HG03135 (cell line): ENCODE results near the gene FAM110D.

Experiments used
- ATAC-seq: cut with Tn5 transposase; IDR thresholded peaks from one replicate; pipeline ENCODE4 v1.9.1; 2021; ENCODE audit warnings: mild to moderate bottlenecking, moderate library complexity; ENCODE audit not compliant: unreplicated experiment

Gene FAM110D

GRCh38 chr1:26181586-26182382 lies 22.9 kb downstream of the FAM110D start:
- no peak for ATAC-seq

GRCh38 chr1:26182383-26182696 lies 23.5 kb downstream of the FAM110D start:
- ATAC-seq: no peak

DNA sequence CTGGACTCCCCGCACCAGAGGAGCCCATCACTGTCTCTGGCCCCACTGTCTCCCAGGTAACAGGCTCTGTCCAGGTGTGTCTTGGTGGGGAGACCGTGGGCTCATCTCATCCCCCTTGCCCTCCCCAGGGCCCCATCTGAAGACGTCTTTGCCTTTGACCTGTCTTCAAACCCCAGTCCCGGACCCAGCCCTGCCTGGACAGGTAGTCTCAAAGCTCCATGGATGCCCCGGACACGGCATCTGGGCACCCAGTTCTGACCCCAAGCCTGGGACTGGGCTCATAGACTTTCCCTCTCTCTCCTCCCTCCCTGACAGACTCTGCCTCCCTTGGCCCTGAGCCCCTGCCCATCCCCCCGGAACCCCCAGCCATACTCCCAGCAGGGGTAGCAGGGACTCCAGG lies 25.2 kb downstream of the FAM110D start:
- no peak for ATAC-seq

DNA sequence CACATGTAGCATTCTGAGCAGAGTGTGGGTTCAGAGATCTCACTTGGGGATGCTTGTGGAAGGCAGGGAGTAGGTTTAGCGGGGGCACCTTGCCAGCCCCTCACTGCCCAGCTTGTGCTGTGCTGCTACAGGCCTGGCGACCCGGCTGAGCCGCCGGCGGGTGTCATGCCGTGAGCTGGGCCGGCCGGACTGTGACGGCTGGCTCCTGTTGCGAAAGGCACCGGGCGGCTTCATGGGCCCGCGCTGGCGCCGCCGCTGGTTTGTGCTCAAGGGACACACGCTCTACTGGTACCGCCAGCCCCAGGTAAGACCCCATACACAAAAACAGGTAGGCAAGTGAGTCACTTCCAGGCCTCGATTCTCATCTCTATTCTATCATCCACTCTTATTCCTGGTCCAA lies 26.0 kb downstream of the FAM110D start:
- ATAC-seq: no peak

DNA sequence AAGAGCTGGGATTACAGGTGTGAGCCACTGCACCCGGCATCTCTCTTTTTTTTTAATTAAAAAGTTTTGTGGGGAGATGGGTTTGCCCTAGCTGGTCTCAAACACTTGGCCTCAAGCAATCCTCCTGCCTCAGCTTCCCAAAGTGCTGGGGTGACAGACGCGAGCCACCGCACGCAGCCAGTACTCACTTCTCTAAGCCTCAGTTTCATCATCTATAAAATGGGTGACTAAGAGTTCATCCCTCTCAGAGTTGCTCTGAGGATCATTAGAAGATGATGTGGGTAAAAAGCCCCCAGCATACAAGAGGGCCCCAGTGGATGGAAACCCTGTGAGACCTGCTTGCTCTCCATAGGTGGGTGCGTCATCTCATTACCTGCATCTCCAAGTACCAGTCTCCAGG lies 29.0 kb downstream of the FAM110D start:
- no peak for ATAC-seq

GRCh38 chr1:26188477-26188876 lies 29.6 kb downstream of the FAM110D start:
- ATAC-seq: no peak

- no peak for ATAC-seq
Measured at GRCh38 chr1:26189331-26189730, 30.5 kb downstream of the FAM110D start.

GRCh38 chr1:26189751-26190275 lies 30.9 kb downstream of the FAM110D start:
- ATAC-seq: no peak

DNA sequence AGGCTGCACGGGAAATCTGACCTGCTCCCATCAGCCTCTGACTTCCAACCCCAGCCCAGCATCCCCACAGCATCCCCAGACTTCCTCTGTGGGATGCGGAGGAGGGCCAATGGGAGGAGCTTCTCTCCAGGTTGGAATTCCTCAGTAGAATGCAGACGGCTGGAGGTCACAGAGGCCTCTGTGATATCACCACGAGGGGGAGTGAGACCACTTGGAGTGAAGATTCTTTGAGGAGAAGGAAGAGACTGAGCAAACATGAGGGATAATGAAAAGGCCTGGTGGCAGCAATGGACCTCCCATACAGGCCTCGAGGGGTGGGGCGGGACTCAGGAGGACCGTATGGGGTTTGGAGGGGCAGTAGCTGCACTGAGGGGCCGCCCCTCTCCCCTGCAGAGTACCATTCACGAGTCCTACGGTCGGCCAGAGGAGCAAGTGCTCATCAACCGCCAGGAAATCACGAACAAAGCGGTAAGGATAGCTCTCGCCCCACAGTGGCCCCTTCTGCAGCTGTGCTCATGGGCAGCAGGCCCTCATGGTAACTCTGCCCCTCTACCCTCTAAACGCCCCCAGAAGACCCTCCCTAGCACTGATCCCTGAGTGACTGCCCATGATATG lies 31.6 kb downstream of the FAM110D start, which contains the start of gene CATSPER4:
TSS of gene CATSPER4 (plus strand) at position 230 of the 615 bp plus-strand sequence. CDS start at position 256, 26 bp downstream.
- ATAC-seq: no peak

DNA sequence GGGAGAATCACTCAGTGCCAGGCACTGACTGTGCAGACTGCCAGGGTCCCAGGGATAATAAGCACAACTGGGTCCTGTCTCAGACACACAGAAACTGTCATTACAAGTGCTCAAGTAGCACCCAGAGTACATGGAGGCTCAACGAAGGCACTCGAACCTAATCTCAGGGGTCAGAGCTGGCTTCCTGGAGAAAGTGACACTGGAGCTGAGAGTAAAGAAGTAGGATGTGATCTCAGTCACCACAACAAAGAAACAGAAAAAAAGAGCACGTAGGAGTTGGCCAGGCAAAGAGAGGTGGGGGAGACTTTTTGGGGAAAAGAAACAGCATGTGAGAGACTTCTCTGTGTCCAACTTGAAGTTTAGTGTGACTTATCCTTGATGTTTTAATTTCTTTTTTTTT lies 32.9 kb downstream of the FAM110D start:
- ATAC-seq: no peak

DNA sequence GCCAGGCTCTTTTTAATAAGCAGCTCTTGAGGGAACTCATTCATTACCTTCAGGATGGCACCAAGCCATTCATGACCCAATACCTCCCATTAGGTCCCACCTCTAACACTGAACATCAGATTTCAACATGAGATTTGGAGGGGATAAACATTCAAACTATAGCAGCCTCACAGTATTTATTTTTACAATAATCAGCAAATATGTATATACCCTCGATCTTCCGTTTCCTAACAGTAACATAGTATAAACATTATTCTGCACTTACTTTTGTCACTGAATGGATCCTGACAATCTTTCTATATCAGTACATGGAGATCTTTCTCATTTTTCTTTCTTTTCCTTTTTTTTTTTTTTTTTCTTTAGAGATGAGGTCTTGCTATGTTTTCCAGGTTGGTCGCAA lies 36.9 kb downstream of the FAM110D start:
- no peak for ATAC-seq

DNA sequence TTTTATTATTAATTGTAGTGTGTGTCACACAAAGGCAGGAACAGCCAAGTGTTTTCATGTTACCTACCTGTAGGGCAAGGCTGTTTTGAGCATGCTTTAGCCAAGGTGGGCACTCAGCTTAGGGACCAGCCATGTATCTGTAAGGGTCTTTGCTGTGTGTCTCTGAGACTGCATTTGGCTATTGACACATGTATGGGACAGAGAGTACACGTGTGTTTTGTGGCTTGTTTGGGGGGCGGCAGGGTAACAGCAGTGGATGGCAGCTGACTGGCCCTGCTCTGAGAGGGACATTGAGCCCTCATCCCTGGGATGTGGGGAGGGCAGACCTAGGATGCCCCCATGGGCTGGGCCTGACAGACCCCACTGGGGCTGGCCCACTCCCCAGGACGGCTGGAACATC lies 38.4 kb downstream of the FAM110D start:
- no peak for ATAC-seq

- ATAC-seq: no peak
Measured at GRCh38 chr1:26197813-26198212, 38.9 kb downstream of the FAM110D start.

- ATAC-seq: no peak
Measured at GRCh38 chr1:26200413-26200812, 41.5 kb downstream of the FAM110D start.

GRCh38 chr1:26203642-26204318 lies 44.9 kb downstream of the FAM110D start:
- no peak for ATAC-seq

DNA sequence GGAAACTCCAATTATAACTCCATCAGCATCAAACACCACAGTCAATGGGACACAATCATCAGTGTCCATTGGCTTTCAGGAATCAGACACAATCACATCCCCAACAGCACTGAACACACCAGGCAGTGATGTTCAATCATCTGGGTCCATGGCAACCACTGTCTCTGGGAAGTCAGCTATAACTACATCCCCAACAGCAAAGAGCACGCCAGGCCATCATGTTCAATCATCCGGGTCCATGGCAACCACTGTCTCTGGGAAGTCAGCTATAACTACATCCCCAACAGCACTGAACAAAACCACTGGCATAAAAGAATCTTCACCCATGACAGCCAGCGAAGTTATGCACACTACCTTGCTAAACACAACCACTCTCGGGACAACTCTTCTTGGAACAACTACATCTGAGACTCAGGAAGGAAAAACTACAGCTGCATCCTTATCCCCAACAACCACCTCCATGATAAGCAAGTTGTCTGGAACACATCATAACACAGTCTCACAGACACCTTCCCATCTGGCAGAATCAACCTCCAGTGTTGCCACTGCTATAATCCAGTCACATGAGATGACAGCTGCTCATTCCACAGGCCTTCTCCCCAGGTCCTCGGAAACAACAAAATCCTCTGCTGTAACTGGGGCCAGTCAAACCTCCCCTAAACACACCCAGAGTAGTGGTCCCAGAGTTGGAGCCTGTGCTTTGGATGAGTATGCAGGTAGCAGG lies 51.4 kb downstream of the FAM110D start:
- no peak for ATAC-seq

- ATAC-seq: no peak
Measured at GRCh38 chr1:26212726-26213125, 53.8 kb downstream of the FAM110D start.

DNA sequence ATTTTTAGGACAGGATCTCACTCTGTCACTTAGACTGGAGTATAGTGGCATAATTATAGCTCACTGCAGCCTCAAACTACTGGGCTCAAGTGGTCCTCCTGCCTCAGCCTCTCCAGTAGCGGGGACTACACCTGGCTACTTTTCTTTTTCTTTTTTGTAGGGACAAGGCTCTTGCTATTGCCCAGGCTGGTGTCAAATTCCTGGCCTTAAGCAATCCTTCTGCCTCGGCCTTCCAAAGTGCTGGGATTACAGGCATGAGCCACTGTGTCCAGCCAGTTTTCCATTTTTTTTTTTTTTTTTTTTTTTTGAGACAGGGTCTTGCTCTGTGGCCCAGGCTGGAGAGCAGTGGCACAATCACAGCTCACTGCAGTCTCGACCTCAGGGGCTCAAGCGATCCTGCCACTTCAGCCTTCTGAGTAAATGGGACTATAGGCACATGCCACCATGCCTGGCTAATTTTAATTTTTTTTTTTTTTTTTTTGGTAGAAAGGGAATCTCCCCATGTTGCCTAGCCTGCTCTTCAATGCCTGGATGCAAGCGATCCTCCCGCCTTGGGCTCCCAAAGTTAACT lies 54.5 kb downstream of the FAM110D start:
- no peak for ATAC-seq
